HUES64 (cell line): ENCODE data around the gene THAP9.

ENCODE experiments used
- H3K27ac ChIP-seq: 2 replicates; pipeline ENCODE4 v1.7.0; 2013; ENCODE audit warnings: low read depth, low read length, inconsistent platforms
- H3K27me3 ChIP-seq: 2 replicates; pipeline ENCODE4 v1.6.1; 2013; ENCODE audit warnings: mild to moderate bottlenecking, low read length; ENCODE audit not compliant: insufficient read depth
- H3K36me3 ChIP-seq: 2 replicates; pipeline ENCODE4 v1.6.1; 2013; ENCODE audit warnings: mild to moderate bottlenecking, low read length; ENCODE audit not compliant: insufficient read depth
- H3K4me1 ChIP-seq: 2 replicates; pipeline ENCODE4 v1.6.1; 2013; ENCODE audit warnings: mild to moderate bottlenecking, low read length, moderate library complexity; ENCODE audit not compliant: insufficient read depth
- H3K4me3 ChIP-seq: 2 replicates; pipeline ENCODE4 v1.5.1; 2013; ENCODE audit warnings: mild to moderate bottlenecking, low read length, moderate library complexity
- H3K9ac ChIP-seq: 2 replicates; pipeline ENCODE4 v1.6.1; 2013; ENCODE audit warnings: mild to moderate bottlenecking, low read depth, low read length
- H3K9me3 ChIP-seq: 2 replicates; pipeline ENCODE4 v1.6.1; 2013; ENCODE audit warnings: low read depth, low read length; ENCODE audit not compliant: insufficient read depth
- WGBS: fragments of 150-250, 120-280 bp; methylation state at CpG from one replicate; pipeline ENCODE4 v1.1.7; 2013; ENCODE audit warnings: missing lambda C conversion rate; 5-methylcytosine and 5-hydroxymethylcytosine counted together

Gene THAP9

GRCh38 chr4:82868572-82868971 is 32.0 kb upstream of the THAP9 start:
- no peaks in the 10 kb centered on the region for H3K27me3 ChIP-seq
- H3K9ac ChIP-seq, result no peak overlapping the region
- no peaks in the 10 kb centered on the region for H3K4me1 ChIP-seq
- WGBS, result 99% methylated on average over 4 of the region's 5 CpGs
- H3K9me3 ChIP-seq, result no peaks in the 10 kb centered on the region
- H3K36me3 ChIP-seq, result peaks cover 98% of the 10 kb centered on the region
- no peak overlapping the region for H3K4me3 ChIP-seq
- H3K27ac ChIP-seq, result no peak overlapping the region

GRCh38 chr4:82885410-82885809 is 15.1 kb upstream of the THAP9 start:
- Histone ChIP-seq H3K4me3 (no peak overlapping the region), H3K27ac (no peak overlapping the region), H3K4me1 (0 out of 2 replicates have a peak, but pooled peaks cover 7% of the 10 kb centered on the region), H3K27me3 (no peaks in the 10 kb centered on the region), H3K9me3 (no peaks in the 10 kb centered on the region), H3K9ac (no peak overlapping the region), H3K36me3 (peaks cover 25% of the 10 kb centered on the region)

GRCh38 chr4:82886147-82886942 is 14.2 kb upstream of the THAP9 start:
- Histone ChIP-seq H3K27ac (no peak overlapping the region), H3K36me3 (peaks cover 18% of the 10 kb centered on the region), H3K9me3 (no peaks in the 10 kb centered on the region), H3K9ac (no peak overlapping the region; the same call in 1 of the 2 replicates), H3K27me3 (no peaks in the 10 kb centered on the region), H3K4me3 (no peak overlapping the region), H3K4me1 (0 out of 2 replicates have a peak, but pooled peaks cover 7% of the 10 kb centered on the region)
- 93% methylated on average over 5 of the region's 5 CpGs for WGBS

- peak overlapping the region; percentile 97 for H3K4me3 ChIP-seq
- H3K9me3 ChIP-seq, result no peaks in the 10 kb centered on the region
- H3K27me3 ChIP-seq, result no peaks in the 10 kb centered on the region
- peaks cover 7% of the 10 kb centered on the region; the same call in 1 of the 2 replicates for H3K4me1 ChIP-seq
- peaks cover 22% of the 10 kb centered on the region for H3K36me3 ChIP-seq
- no peak overlapping the region for H3K27ac ChIP-seq
- WGBS, result 92% methylated on average over 5 of the region's 6 CpGs
- H3K9ac ChIP-seq, result no peak overlapping the region
These were observed 11.2 kb upstream of the THAP9 start for GRCh38 chr4:82889287-82889686.

- H3K4me3 ChIP-seq, result peak overlapping the region; percentile 97
These were observed 10.0 kb upstream of the THAP9 start for GRCh38 chr4:82890528-82890900.

GRCh38 chr4:82890901-82891706 is 9.4 kb upstream of the THAP9 start, which contains the start of gene SEC31A:
Gene SEC31A (minus strand): TSS chr4:82891153. CDS start chr4:82881936, 9,217 bp downstream.
- H3K27me3 ChIP-seq, result no peaks in the 10 kb centered on the region
- peaks cover 7% of the 10 kb centered on the region; the same call in 1 of the 2 replicates for H3K4me1 ChIP-seq
- H3K27ac ChIP-seq, result peak within 1 kb of the TSS; percentile 96
- WGBS, result under 1% methylated on average over 71 of the region's 71 CpGs
- H3K36me3 ChIP-seq, result peaks cover 34% of the 10 kb centered on the region
- peak within 1 kb of the TSS; percentile 98 for H3K9ac ChIP-seq
- peak within 1 kb of the TSS; percentile 97 for H3K4me3 ChIP-seq
- no peaks in the 10 kb centered on the region for H3K9me3 ChIP-seq

More at GRCh38 chr4:82890528-82890900, 10.0 kb upstream of the THAP9 start:
- Histone ChIP-seq H3K36me3 (peaks cover 31% of the 10 kb centered on the region), H3K27ac (peak overlapping the region; percentile 96), H3K9ac (peak overlapping the region; percentile 98), H3K27me3 (no peaks in the 10 kb centered on the region), H3K4me1 (peaks cover 7% of the 10 kb centered on the region; the same call in 1 of the 2 replicates), H3K9me3 (no peaks in the 10 kb centered on the region)
- WGBS, result under 1% methylated on average over 16 of the region's 16 CpGs

GRCh38 chr4:82891707-82892466 is 8.6 kb upstream of the THAP9 start:
- Histone ChIP-seq H3K9me3 (no peaks in the 10 kb centered on the region), H3K4me3 (peak overlapping the region; percentile 97), H3K27ac (peak overlapping the region; percentile 96), H3K9ac (peak overlapping the region; percentile 98), H3K36me3 (peaks cover 42% of the 10 kb centered on the region), H3K4me1 (peaks cover 6% of the 10 kb centered on the region; the same call in 1 of the 2 replicates), H3K27me3 (no peaks in the 10 kb centered on the region)
- 50% methylated on average over 5 of the region's 7 CpGs for WGBS

GRCh38 chr4:82892467-82892802 is 8.1 kb upstream of the THAP9 start:
- WGBS, result 87% methylated on average over 1 of the region's 1 CpG
- Histone ChIP-seq H3K27me3 (no peaks in the 10 kb centered on the region), H3K27ac (no peak overlapping the region; the same call in 1 of the 2 replicates), H3K4me3 (peak overlapping the region; percentile 97), H3K9ac (peak overlapping the region; percentile 98; the same call in 1 of the 2 replicates), H3K36me3 (peaks cover 48% of the 10 kb centered on the region), H3K9me3 (no peaks in the 10 kb centered on the region), H3K4me1 (peaks cover under 1% of the 10 kb centered on the region; the same call in 1 of the 2 replicates)

- WGBS, result 85% methylated on average over 3 of the region's 3 CpGs
- Histone ChIP-seq H3K4me1 (peaks cover 7% of the 10 kb centered on the region; the same call in 1 of the 2 replicates), H3K9ac (no peak overlapping the region), H3K4me3 (no peak overlapping the region), H3K27me3 (no peaks in the 10 kb centered on the region), H3K36me3 (peaks cover 63% of the 10 kb centered on the region), H3K27ac (no peak overlapping the region; the same call in 1 of the 2 replicates), H3K9me3 (no peaks in the 10 kb centered on the region)
These were observed 6.6 kb upstream of the THAP9 start for GRCh38 chr4:82893942-82894341.

GRCh38 chr4:82896755-82897154 is 3.8 kb upstream of the THAP9 start:
- no peaks in the 10 kb centered on the region for H3K9me3 ChIP-seq
- H3K27me3 ChIP-seq, result no peaks in the 10 kb centered on the region
- H3K9ac ChIP-seq, result no peak overlapping the region
- H3K36me3 ChIP-seq, result peaks cover 69% of the 10 kb centered on the region
- peak overlapping the region; percentile 93 for H3K4me3 ChIP-seq
- 94% methylated on average over 1 of the region's 1 CpG for WGBS
- no peak overlapping the region for H3K27ac ChIP-seq
- peaks cover 7% of the 10 kb centered on the region; the same call in 1 of the 2 replicates for H3K4me1 ChIP-seq
